Activated gamma-delta T cell (primary cell): ENCODE data around the gene C20orf202.

Experiments used
- DNase-seq: peaks from one replicate; lab custom pipeline; 2025; lab: John Stamatoyannopoulos, UW

The C20orf202 gene

DNA sequence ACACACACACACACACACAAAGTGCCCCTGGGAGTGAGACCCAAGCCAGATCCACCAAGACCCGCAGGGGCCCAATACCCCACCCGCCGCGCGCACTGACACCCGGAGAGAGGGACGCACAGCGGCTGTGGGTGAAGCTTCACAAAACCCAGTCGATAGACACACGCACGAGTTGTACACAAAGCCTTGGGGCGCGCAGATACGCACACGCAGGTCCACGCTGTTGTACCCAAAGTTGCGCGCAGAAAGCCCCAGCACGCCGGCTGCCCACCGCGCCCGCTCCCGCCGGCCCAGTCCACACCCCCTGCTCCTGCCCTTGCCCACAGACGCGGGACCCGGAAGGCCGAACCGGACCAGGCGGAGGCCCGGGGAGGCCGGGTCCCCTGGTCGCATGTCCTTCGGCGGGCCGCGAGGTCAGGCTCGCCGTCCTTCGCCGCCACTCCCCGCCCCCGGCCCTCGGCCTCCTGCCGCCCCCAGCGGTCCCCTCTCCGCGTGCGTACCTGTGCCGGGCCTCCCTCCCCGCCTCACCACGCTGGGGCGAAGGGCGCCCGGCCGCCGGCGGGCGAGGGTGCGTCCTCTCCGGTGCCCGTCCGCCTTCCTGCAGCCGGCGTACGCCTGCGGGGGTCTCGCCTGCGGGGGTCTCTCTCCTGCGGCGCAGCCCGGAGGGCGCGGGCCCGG lies 18.5 kb upstream of the C20orf202 start, which contains the start of gene TMEM74B:
Gene TMEM74B (minus strand): TSS at position 344 of the 678 bp plus-strand sequence. CDS start 1,180 bp downstream, outside the sequence.
- no peak for DNase-seq

GRCh38 chr20:1185316-1185741 lies 17.9 kb upstream of the C20orf202 start:
- DNase-seq: no peak

DNA sequence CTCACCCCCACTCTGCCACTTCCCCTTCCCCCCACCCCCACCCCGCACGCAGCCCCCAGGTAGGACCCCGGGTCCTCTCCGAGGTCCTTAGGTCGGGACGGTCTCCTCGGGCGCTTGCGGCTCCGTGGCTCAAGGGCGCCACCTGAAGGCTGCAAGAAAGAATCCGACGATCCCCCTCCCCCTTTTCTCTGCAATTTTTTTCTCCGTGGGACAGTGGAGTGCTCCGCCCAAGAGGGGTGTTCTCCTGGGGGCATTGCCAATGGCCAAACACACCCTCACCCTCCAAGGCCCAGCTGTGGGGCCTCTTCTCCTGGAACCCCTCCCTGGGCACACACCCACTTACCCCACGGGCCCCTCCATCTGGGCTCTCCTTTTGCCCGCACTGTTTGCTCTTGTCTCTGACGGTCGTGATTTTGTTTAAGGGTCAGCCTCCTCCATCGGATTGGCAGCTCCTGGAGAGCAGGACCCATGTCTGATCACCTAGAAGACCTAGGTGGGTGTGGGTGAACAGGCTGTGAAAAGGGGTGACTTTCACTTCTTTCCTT lies 17.4 kb upstream of the C20orf202 start:
- DNase-seq: no peak

DNA sequence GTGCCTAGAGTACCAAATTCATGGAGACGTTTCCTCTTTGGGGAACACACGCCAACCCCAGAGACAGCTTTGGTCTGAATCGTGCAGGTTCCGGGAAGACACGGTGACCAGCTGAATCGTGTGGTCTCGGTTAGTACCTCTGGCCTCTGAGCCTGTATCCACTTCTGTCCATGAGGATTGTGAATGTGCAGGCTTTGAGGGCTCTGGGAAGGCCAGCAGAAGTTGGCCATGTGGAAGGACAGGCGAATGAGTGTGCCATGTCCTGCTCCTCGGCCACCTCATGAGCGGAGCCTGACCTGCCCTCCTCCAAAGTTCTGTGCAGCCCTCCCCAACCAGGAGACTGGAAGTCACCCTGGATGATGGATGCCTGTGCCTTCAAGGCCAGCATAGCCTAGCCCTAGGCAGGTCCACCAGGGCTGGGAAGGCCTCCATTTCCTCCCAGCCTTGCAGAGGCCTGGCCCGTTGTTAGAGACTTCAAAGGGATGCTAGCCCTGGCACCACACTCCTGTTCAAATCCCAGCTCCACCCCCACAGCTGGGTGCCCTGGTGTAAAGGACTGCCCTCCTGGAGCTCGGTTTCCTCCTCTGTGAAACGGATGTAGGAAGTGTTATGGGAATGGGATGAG lies 16.8 kb upstream of the C20orf202 start:
- no peak for DNase-seq

GRCh38 chr20:1187605-1188171 lies 15.6 kb upstream of the C20orf202 start:
- DNase-seq: no peak

DNA sequence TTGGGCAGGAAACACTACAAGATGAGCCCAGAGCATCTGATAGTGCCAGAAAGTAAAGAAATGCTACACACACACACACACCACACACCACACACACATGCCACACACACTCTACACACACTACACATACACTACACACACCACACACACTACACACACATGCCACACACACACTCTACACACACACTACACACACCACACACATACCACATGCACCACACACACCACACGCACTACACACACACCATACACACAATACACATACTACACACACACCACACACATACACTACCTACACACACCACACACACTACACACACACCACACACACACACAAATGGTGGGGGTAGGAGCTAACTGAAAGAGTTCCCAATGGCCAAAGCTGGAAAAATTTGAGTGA lies 14.9 kb upstream of the C20orf202 start:
- no peak for DNase-seq

DNA sequence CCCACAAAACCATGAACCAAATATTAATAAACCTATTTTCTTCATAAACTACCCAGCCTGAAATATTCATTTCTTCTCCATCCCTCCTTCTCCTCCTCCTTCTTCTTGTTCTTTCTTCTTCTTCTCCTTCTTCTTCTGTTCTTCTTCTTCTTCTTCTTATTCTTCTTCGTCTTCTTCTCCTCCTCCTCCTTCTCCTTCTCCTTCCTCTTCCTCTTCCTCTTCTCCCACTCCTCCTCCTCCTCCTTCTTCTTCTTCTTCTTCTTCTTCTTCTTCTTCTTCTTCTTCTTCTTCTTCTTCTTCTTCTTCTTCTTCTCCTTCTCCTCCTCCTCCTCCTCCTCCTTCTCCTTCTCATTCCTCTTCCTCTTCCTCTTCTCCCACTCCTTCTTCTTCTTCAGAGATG lies 13.4 kb upstream of the C20orf202 start:
- no peak for DNase-seq

DNA sequence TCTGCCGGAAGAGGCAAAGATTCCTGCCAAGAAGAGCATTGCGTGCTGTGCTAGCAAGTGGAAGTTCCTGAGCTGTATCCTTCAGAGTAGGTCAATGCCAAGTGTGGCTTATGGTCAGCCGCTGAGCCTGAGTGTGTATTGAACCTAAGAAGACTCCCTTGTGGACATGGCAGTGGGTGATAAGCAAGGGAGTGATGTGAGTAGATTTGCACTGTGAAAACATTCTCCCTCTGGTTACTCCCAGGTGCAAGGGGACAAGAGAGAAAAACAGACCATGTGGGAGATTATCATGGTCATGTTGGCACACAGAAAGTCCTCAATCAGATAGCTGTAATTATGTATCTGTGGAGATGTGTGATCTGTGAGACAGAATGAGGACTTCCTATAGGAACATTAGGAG lies 12.4 kb upstream of the C20orf202 start:
- DNase-seq: no peak

DNA sequence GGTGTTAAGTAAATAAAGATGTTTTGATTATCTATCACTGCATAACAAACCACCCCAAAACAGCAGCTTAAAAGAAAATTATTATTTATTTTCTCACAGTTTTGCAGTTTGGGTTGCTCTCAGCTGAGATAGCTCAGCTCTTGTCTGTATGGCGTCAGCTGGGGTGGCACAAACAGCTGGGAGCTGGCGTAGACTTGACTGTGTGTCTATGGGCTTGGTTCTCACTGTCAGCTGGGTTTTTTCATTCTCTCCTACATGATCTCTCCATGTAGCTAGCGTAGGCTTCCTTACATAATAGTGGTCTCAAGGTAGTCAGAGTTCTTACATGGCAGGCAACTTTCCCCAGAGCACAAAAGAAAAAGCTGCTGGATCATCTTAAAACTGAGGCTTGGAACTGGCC lies 12.0 kb upstream of the C20orf202 start:
- DNase-seq: no peak

- no peak for DNase-seq
Observed at GRCh38 chr20:1195226-1195625, 8.0 kb upstream of the C20orf202 start.

GRCh38 chr20:1196634-1197033 lies 6.6 kb upstream of the C20orf202 start:
- no peak for DNase-seq

GRCh38 chr20:1197801-1198200 lies 5.5 kb upstream of the C20orf202 start:
- no peak for DNase-seq

DNA sequence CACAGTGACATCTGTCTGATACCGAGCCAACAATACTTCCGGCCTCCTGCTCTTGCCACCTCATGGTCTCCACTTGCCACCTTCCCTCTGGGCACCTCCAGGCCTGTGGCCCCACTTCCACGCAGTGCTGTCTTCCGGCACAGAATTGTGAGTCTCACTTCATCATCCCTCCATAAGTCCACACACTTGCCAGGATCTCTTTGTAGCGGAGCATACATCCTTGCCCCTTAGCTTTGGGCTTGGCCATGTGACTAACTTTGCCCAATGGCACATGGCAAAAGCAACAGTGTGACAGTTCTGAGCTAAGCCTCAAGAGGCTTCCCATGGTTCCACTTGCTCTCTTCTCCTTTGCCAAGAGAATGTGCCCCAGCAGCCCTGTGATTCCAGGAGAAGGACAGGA lies 4.5 kb upstream of the C20orf202 start:
- no peak for DNase-seq

GRCh38 chr20:1199212-1199873 lies 3.9 kb upstream of the C20orf202 start:
- no peak for DNase-seq

GRCh38 chr20:1199964-1200363 lies 3.3 kb upstream of the C20orf202 start:
- DNase-seq: no peak

DNA sequence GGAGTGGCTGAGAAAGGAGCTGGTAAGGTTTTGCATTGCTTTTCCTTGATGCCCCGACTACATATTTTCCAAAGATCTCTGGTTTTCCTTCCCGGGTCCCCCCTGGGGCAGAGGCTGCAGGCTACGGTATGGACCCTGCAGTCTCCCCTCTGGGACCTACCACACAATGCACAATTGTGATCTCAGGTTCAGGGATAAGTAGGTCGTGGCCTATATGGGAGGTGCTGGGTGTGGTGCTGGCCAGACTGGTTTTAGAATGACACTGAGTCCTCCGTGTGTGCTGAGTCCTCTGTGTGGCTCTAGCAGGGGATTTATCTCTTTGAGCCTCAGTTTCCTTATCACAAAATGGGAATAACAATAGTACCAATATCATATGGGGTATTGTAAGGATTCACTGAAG lies 376 bp downstream of the C20orf202 start:
- DNase-seq: no peak

GRCh38 chr20:1204113-1204512 lies 859 bp downstream of the C20orf202 start:
- DNase-seq: no peak

GRCh38 chr20:1204576-1204975 lies 1.3 kb downstream of the C20orf202 start:
- no peak for DNase-seq

DNA sequence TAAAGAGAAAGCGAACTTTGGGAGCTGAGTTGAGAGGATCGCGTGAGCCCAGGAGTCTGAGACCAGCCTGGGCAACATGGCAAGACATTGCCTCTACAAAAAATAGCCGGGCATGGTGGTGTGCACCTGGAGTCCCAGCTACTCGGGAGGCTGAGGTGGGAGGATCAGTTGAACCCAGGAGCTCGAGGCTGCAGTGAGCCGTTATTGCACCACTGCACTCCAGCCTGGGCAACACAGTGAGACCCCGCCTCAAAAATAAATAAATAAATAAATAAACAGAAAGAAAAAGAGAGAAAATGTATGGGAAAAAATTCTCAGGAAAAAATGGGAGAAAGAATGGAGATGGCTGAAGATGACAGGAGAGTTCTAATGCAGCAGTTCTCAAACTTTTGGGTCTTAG lies 2.5 kb downstream of the C20orf202 start:
- no peak for DNase-seq

GRCh38 chr20:1206366-1207148 lies 3.3 kb downstream of the C20orf202 start:
- no peak for DNase-seq

- no peak for DNase-seq
Observed at GRCh38 chr20:1207293-1207878, 4.1 kb downstream of the C20orf202 start.
